Lung microvascular endothelial cell (primary cell): ENCODE data around the gene SUPT3H. TPM values are rescaled to one million over a fixed set of nuclear protein-coding genes. Genes with fewer than 3 reads are reported as not detected.
A peak's percentile ranks its signal among the peaks of the same experiment; 100 is the strongest.

Source experiments
- DNase-seq, 2 donors: peaks; one replicate each; pipeline versions ENCODE4 v3.0.0 to v3.0.0-alpha.2; 2010; ENCODE audit warnings: low read depth in 2 of 2
- total RNA-seq: library from RNA; depleted of rRNA; stranded (reverse); fragments of >200 nt; gene quantifications from 2 replicates; pipeline ENCODE4 v1.2.1, GENCODE V29; 2014

Gene SUPT3H
- total RNA-seq, 1 donor from 2014 or later, result 2.8 TPM

GRCh38 chr6:45260696-45261095 lies 117.0 kb downstream of the SUPT3H start:
- no peak for DNase-seq

GRCh38 chr6:45256697-45257695 lies 120.7 kb downstream of the SUPT3H start:
- no peak for DNase-seq

- no peak for DNase-seq
Observed at GRCh38 chr6:45255434-45255833, 122.3 kb downstream of the SUPT3H start.

DNA sequence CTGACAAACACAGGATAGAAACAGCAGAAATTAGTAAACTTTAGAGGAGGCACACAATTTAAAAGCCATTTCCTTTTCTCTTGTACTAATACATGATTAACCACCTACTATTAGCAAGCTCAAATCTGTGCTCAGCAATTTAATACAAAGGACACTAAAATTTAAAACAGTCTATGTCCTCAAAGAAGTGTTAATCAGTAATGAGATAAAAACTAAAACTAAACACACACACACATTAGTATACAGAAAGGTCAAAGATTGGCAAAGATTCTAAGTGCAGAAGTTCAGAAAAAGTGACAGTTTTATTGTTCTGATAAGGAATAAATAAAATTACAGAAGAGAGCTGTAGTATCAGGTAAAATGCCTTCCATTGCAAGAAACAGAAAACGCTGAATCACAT lies 123.5 kb downstream of the SUPT3H start:
- DNase-seq, result no peak

DNA sequence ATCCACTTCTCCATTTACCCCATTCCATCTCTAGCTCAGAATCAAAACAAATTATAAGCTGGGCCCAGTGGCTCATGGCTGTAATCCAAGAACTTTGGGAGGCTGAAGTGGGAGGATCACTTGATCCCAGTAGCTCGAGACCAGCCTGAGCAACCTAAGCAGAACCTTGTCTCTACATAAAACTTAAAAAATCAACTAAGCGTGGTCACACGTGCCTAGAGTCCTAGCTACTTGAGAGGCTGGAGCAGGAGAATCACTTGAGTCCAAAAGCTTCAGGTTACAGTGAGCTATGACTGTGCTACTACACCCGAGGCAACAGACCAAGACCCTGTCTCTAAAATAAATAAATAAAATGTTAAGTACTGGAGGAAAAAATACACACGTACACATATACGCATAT lies 124.3 kb downstream of the SUPT3H start:
- no peak for DNase-seq

DNA sequence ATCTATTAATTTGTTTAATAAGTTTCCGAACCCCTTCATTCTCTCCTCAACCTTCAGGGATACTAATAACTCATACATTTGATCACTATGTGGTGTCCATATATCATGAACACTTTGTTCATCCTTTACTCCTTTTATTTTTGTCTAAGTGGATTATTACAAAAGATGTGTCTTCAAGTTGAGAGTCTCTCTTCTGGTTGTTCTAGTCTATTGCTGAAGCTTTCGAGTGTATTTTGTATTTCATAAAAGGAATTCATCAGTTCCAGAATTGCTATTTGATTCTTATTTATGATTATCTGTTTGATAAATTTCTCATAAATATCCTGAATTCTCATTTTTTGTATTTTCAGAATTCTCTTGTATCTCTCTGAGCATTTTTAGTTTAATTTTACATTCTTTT lies 146.1 kb downstream of the SUPT3H start:
- no peak for DNase-seq

DNA sequence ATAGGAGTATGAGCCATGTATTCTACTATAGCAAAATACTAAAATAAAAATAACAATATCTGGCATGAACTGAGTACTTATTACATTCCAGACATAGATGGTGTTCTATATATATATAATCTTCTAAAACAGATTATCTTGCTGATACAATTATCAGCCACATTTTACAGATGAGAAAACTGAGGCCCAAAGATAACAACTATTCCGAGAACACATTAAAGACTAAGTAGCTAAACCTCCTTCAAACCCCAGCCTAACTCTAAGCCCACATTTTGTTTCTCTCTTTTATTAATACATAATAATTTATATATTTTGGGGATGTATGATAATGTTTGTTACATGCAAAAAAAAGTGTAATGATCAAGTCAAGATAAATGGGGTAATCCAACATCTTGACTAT lies 148.3 kb downstream of the SUPT3H start:
- no peak for DNase-seq

GRCh38 chr6:45226081-45226480 lies 151.7 kb downstream of the SUPT3H start:
- DNase-seq, result no peak

DNA sequence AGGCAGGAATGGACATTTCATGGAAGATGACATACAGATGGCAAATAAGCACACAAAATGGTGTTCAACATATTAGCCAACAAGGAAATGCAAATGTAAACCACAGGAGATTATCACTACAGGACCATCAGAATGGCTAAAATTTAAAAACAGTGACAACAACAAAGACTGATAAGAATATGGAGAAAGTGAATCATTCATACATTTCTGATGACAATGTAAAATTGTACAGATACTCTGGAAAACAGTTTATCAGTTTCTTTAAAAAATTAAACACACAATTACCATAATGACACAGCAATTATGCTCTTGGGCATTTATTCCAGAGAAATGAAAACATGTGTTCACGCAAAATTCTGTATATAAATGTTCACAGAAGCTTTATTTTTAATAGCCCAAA lies 155.4 kb downstream of the SUPT3H start:
- no peak for DNase-seq

DNA sequence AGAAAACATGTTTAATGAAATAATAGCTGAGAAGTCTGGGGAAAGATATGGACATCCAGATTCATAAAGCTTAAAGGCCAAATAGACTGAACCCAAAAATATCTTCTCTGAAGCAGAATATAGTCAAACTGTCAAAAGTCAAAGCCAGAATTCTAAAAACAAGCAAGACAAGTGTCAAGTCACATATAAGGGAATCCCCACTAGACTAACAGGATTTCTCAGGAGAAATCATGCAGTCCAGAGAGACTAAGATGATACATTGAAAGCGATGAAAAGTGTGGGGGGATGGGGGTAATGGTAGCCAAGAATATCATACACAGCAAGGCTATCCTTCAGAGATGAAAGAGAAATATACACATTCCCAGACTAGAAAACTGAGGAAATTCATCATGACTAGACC lies 162.0 kb downstream of the SUPT3H start:
- DNase-seq, result no peak

GRCh38 chr6:45212976-45213375 lies 164.8 kb downstream of the SUPT3H start:
- peak in 1 of 2 donors; percentile 60 for DNase-seq

DNA sequence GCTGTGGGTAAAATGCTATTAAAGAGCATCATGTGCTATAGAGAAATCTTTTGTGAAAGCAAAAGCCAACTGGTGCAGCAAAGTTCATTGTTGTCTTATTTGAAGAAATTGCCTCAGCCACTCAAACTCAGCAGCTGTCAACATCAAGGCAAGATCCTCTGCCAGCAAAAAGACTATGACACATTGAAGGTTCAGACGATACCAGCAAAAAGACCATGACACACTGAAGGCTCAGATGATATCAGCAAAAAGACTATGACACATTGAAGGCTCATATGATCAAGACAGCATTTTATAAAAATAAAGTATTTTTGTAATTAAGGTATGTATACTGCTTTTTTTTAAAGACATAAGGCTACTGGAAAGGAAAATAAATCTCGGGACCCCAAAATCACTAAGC lies 168.0 kb downstream of the SUPT3H start:
- peak in 1 of 2 donors; percentile 16 for DNase-seq

DNA sequence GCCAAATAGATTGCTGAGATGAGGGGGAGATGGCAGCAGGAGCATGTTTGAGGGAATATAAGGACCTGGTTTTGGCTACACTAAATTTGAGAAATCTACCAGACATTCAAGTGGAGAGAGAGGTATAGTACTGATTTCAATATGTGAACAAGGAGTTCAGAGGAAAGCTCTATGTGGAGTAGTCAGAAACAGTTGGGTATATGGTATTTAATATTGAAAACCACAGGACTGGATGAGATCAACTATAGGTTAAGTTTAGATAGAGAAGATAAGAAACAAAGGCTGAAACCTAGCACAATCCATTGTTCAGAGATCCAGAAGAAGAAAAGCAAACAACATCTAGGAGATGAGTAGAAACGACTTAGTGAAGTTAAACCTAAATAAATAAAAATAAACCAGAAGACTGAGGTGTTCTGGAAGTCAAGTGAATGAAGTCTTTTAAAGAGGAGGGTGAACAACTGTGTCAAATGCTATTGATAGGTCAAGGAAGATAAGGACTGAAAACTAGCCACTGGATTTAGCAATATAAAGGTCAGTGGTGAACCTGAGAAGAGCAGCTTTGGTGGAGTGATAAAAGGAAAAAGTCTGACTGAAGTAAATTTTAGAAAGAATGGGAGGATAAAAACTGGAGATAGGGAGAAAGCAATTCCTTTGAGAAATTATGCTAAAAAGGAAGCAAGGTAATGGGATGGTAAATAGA lies 170.8 kb downstream of the SUPT3H start:
- no peak for DNase-seq

- no peak for DNase-seq
Observed at GRCh38 chr6:45201484-45201883, 176.2 kb downstream of the SUPT3H start.

GRCh38 chr6:45200510-45200909 lies 177.2 kb downstream of the SUPT3H start:
- DNase-seq, result no peak

DNA sequence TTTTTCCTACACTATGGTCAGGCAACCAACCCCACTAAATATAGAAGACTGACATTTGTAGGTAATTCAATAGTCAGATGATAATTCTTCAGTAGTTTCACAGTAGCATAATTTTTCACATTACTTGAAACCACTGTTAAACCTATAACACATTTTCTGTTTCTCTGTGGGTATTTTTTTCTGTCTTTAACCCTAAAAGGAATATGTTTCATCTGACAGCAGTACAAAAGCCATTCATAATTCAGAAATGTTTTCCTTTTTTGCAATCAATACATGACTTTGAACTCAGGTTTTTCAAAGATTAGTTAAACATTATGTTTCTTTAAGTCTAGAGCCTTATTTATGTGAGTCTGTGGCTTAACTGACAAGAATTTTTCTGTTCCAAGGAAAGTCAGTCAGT lies 178.2 kb downstream of the SUPT3H start:
- DNase-seq, result no peak

DNA sequence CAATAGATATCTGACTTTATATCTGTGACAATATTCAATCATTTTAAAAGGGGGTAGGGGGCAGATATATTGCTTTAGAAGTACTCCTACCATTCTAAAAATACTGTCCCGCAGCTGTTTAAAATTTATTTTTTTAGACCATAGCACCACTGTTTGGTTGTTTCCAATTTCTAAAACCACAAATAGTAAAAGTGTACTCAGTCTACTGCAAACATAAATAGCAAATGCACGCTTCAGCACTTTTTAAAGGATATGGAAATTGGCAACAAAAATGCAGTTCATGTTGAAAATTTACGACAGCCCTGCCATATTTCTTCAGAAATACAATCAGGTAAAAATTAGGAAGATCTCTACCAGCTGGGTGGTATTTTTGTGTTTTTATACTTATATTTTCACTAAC lies 181.6 kb downstream of the SUPT3H start:
- no peak for DNase-seq

DNA sequence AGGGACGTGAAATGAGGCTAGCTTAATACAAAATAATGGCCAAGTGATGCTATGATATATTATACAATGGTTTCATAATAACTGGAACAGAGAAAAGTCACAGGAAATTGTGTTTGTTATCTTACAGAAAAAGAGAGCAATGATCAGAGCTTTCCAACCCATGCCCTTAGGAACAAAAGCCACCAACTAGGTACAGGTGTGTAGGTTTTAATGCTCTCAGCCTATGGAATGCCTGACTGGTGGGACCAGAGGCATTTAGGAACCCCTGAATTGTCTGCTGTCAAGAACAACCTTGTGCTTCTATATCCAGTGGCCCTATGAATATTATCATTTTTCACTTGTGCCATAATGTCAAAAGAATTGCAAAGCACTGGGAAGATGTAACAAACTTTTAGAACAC lies 182.6 kb downstream of the SUPT3H start:
- DNase-seq, result no peak

GRCh38 chr6:45192556-45192955 lies 185.2 kb downstream of the SUPT3H start:
- DNase-seq, result no peak

- DNase-seq, result no peak
Observed at GRCh38 chr6:45191414-45191813, 186.3 kb downstream of the SUPT3H start.

- DNase-seq, result peak in 1 of 2 donors; percentile 9
Observed at GRCh38 chr6:45187836-45188235, 189.9 kb downstream of the SUPT3H start.

GRCh38 chr6:45185403-45186251 lies 192.1 kb downstream of the SUPT3H start:
- no peak for DNase-seq
